Putamen (tissue), 1 donor: ENCODE measurements around the gene RAP1B.

Experiments
- DNase-seq: peaks from one replicate; pipeline ENCODE4 v3.0.0-alpha.2; 2016; ENCODE audit warnings: low spot score

The RAP1B gene

GRCh38 chr12:68699486-68699885, 88.8 kb downstream of the RAP1B start:
- DNase-seq = no peak
